Right hindlimb (tissue), 1 donor: ENCODE results near the gene CUL2.
"Not testable (repeated sequence)": the region's sequence is repeated elsewhere in the genome, so short reads cannot be mapped to it uniquely, and the experiment has no call there.

Experiments used
- DNase-seq: peaks from one replicate; pipeline ENCODE4 v3.0.0-alpha.2; 2018

The CUL2 gene

DNA sequence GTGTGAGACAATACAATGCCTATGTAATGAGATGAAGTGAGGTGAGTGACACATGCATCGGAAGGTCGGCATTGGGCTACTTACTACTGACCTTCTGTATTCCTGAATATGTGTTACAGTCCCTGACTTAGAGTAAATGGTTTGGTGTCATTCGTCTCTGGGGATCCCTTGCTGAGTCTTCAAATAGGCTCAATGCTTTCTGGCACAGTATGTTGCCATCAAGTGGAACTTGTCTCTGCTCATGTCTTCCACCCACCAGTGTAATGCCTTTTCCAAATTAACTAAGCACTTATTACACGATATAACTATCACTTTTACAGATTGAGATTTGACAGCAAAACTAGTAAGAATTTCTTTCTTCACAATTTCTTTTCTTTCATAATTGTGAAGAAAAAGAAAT is 10.9 kb downstream of the CUL2 start:
- no peak for DNase-seq

GRCh38 chr10:35075228-35075627 is 14.9 kb downstream of the CUL2 start:
- DNase-seq = no peak

GRCh38 chr10:35074266-35074665 is 15.9 kb downstream of the CUL2 start:
- DNase-seq = no peak

DNA sequence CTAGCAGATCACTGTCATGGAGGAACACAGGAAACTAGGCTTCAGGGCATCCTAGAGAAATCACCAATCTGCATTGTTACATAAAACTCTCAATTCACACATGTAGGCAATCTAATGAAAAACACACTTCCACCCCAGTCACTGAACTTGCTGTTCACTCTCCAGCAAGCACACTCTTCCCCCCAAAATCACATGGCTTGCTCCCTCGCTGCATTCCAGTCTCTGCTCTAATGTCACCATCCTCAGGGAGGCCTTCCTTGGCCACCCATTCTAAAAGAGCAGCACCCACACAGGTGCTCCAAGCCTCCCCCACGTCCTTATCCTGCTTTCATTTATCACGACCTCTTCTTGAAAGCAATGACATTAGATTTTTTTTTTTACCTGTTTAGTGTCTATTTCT is 19.6 kb downstream of the CUL2 start:
- DNase-seq = no peak

DNA sequence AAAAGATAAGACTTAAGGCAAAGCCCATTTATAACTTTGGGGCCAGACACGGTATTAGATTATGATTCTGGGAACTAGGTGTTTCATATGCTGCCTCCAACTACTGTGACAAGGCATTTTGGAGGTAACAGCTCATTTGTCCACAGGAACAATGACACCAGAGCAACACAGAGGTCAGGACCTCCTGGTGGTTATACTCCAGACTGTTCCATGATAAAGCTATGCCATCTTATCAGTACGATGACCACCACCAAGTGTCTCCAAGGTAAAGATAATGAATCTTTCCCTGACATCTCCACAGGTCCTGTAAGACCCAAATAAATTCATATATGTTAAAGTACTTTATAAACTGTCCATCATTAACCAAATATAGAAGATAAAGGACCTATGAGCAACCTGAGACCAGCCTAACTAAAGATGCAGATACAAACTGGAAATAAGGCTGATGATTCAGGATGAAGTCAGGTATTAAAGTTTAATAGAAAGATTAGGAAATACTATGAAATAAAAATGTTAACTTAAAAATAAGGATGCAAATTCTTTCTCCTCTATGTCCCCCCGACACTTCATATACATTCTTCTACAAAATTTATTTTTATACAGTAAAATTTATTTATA is 26.2 kb downstream of the CUL2 start:
- no peak for DNase-seq

DNA sequence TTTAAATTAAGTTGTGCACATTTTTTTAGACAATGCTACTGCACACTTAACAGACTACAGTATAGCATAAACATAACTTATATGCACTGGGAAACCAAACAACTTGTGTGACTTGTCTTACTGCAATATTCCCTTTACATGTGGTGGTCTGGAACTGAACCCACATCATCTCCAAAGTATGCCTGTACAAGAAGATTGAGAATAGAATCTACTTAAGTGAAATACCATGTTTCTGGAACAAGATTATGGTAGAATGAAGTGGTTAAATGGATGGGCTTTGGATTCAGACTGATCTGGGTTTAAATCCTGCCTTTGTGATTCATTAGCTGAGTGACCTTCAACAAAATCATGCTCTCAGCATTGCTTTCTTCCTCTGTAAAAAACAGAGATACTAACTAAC is 30.7 kb downstream of the CUL2 start:
- no peak for DNase-seq

GRCh38 chr10:35058686-35059085 is 31.5 kb downstream of the CUL2 start:
- DNase-seq = no peak

- no peak for DNase-seq
These were observed 32.0 kb downstream of the CUL2 start for GRCh38 chr10:35058134-35058533.

DNA sequence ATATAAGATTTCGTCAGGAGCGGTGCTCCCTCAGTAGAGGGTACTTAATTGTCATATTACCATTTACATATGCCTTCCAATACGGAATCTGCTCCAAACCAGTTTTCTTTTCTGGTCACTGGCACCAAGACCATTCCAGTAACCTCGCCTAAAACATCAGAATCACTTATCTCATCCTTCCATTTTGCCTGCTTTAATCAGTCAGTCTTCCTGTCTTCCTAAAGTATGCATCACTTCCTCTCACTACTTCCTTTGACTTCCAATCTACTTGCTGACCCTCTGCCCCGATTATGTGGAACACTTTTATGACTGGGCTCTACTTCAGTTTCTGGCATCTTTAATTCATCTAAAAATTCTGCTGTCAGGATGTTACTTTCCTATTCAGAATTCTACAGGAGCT is 33.5 kb downstream of the CUL2 start:
- no peak for DNase-seq

- no peak for DNase-seq
These were observed 34.0 kb downstream of the CUL2 start for GRCh38 chr10:35056133-35056532.

- DNase-seq = no peak
These were observed 39.6 kb downstream of the CUL2 start for GRCh38 chr10:35050568-35050967.

GRCh38 chr10:35046074-35046473 is 44.1 kb downstream of the CUL2 start:
- DNase-seq = no peak

- not testable (repeated sequence) for DNase-seq
These were observed 44.9 kb downstream of the CUL2 start for GRCh38 chr10:35045275-35045674.

- no peak for DNase-seq
These were observed 46.3 kb downstream of the CUL2 start for GRCh38 chr10:35043796-35044344.

DNA sequence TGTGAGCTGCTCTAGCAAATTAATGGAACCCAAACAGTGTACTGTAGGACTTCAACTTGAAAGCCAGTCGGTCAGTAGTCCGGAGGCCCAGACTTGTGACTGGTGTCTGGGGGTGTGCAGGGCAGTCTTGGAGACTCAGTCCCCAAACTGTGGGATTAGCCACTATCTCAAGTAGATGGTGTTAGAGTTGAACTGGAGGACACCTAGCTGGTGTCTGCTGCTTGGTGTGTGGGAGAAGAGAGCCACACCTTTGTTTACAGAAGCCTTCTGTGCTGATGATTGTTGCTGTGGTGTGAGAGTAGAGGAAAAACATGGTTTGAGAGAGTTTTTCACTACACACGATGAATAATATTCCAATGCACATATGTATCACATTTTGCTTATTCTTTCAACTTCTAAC is 47.4 kb downstream of the CUL2 start:
- DNase-seq = no peak

DNA sequence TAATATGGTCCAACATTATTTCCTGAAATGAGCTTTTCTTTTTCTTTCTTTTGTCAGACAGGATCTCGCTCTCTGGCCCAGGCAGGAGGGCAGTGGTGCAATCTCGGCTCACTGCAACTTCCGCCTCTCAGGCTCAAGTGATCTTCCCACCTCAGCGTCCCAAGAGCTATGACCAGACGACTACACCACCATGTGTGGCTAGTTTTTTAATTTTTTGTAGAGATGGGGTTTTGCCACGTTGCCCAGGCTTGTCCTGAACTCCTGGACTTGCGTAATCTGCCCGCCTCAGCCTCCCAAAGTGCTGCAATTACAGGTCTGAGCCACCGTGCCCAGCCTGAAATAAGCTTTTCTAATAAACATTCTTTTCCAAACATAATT is 48.6 kb downstream of the CUL2 start:
- DNase-seq = no peak

DNA sequence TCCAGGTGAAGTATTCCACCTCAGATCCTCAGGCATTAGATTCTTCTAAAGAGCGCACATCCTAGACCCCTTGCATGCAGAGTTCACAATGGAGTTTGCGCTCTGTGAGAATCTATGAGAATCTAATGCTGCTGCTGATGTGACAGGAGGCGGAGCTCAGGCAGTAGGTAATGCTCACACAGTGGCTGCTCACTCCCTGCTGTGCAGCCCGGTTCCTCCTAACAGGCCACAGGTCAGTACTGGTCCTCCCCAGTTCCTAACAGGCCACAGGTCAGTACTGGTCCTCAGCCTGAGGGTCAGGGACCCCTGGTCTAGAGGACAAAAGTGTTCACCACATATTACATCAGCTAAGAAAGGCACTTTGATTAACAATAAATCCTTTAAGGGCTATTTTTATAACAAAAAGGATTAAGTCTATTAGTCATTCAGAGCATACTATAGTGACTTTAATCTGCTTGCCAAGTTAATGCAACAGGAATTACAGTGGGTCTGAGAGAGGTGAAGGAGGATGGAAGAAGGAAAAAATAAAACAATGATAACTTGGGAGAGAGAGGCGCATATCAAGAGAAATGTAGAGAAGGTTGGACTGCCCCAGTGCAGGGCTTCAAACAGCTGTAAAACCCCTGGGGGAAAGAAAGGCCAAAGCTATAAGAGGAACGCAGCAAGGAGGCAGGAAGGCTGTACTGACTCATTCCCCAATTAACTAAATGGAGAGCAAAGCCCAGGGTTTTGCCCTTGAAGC is 49.2 kb downstream of the CUL2 start:
- peak; percentile 26 for DNase-seq

DNA sequence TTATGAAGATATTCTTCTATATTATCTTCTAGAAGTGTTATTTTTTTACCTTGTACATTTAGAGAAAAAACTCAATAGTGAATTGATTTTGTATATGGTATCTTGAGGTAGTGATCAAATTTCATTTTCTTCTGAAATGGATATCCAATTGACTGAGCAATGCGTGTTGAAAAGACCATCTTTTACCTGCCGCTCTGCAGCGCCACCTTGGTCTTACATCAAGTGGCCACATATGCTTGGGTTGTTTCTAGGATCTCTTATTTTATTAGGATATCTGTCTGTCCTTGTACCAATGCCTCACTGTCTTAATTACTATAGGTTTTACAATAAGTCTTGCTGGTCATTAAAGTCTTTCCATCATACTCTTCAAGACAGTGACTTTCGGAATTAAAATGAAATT is 53.0 kb downstream of the CUL2 start:
- DNase-seq = no peak

- DNase-seq = no peak
These were observed 54.5 kb downstream of the CUL2 start for GRCh38 chr10:35035606-35036005.

GRCh38 chr10:35027567-35027966 is 62.6 kb downstream of the CUL2 start:
- DNase-seq = no peak

DNA sequence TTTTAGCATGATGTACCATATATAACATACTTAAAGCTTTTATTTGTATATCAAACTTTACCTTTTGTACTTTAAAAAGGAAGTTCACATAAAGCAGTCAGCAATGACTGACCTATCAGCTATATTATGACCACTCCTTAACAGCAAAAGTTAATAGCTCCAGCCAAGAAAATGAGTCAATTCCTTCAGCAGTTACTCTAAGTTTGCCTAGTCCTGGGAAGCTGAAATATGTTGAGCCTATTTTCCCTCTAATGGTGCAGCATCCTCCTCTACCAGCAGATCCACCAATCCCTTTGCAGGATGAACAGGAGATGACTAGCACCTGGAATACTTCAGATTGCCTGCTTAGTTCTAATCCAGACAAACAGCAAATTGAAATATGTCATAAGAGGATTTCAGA is 64.2 kb downstream of the CUL2 start:
- DNase-seq = no peak

DNA sequence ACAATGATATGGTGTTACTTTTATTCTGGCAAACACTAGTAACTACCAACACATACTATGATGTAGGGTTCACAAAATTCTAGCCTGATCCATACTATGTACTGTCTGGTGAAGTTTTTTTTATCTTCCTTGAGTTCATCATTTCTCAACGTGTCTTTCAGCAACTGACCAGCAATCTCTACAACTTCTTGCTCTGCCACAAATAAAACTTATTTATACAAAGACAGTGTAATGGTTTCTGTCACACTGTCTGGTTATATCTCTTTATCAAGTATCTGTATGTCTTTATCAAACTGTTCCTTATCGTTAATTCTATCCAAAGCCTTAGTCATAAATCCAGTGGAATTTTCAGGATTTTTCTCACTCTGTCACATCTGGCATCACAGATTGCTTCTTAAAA is 69.7 kb downstream of the CUL2 start:
- DNase-seq = no peak

DNA sequence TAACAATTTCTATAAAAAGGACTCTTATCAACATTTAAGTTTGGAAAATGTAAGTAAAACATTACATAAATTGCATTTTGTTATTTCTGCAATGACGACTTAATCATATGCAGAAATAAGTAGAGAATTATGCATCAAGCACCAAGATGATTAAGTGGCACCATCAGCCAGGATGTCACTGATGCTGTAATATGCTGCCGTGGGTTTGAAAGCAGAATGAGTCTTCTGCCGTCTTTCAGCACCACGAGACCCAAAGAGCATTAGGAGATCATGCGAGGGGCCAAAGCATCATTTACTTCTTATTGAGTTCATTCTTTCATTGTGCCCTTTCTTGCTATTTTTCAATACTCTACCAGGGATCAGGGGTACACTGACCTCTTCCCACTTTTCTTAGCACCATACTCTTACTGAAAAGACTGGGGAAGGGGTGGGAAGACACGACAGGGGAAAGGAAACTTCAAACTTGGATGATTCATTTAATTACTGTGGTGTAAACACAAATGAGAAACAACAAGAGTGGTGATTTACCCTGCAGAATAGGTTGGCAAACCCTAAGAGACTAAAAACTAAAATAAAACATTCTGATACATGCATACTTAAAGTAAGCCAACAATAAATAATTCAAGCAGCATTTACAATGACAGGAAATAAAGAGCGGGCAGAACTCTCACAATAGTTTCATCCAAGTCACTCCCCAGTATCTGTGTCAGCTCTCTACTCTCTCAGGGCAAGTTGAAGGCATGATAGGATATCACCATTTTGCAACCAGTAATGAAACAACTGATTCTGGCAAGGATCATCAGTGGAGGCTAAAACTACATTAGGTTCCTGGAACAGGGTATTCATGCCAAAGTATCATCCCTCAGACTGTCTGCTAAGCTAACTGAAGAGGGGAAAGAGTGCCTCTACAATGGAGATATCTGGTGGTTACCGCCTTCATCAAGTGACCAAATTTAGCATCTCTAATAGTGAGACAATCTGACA is 70.8 kb downstream of the CUL2 start:
- DNase-seq = no peak
